Pulmonary artery endothelial cell (primary cell): ENCODE measurements around the gene SELL. TPM values are rescaled to one million over a fixed set of nuclear protein-coding genes. Genes with fewer than 3 reads are reported as not detected.
"Not testable (repeated sequence)": the region's sequence is repeated elsewhere in the genome, so short reads cannot be mapped to it uniquely, and the experiment has no call there.

ENCODE experiments used
- DNase-seq: peaks from one replicate; pipeline ENCODE4 v3.0.0-alpha.2; 2011; ENCODE audit warnings: low read depth, low spot score
- total RNA-seq: library from RNA; depleted of rRNA; stranded (reverse); fragments of >200 nt; gene quantifications from 2 replicates; pipeline ENCODE4 v1.2.3, GENCODE V29; 2014

The SELL gene
- total RNA-seq, 1 donor from 2014 or later = 1.5 TPM

DNA sequence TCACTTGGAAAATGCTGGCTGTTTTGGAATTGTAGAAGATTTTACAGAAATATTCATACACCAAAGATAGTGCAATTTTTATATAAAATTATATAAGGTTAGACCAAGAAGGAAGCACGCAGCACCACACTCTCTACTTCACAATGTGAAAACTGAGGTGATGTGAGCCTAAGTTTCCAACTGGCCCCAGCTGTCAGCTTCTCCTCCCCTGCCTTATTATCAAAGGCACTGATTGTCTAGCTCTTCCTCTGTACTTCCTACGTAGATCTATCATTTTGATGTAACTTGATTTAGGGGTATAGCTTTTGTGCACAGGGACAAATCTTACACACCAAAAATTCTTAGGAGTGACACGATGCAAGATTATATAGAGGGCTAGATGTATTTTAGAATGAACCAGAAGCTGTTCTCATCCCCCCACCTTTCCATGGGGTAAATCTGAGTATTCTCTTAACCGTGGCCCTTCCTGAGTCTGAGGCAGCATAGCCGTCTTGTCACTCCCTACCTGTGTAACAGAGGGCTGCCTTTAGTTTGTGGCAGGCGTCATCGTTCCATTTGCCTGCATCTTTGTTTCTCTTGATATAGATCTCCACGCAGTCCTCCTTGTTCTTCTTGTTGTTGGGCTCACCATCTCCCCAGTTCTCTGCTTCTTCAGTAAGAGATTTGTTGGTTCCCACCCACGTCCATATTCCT lies 3.4 kb downstream of the SELL start:
- no peak for DNase-seq

DNA sequence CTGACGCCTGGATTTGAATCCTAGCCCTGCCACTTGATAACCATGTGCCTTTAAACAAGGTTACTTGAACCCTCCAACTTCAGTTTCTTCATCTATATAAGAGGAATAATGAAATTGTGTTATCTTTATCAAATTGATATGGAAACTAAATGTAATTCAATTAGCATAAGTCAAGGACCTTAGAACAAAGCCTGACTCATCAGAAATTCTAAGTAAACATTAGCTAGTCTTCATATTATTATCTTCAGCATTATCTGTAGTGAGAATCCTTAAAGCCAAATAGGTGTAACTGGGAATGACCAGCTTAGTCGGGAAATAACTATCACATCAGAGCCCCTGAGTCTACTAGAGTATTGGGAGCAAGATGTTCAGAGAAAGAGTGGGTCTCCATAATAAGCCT lies 6.6 kb downstream of the SELL start:
- DNase-seq = no peak

DNA sequence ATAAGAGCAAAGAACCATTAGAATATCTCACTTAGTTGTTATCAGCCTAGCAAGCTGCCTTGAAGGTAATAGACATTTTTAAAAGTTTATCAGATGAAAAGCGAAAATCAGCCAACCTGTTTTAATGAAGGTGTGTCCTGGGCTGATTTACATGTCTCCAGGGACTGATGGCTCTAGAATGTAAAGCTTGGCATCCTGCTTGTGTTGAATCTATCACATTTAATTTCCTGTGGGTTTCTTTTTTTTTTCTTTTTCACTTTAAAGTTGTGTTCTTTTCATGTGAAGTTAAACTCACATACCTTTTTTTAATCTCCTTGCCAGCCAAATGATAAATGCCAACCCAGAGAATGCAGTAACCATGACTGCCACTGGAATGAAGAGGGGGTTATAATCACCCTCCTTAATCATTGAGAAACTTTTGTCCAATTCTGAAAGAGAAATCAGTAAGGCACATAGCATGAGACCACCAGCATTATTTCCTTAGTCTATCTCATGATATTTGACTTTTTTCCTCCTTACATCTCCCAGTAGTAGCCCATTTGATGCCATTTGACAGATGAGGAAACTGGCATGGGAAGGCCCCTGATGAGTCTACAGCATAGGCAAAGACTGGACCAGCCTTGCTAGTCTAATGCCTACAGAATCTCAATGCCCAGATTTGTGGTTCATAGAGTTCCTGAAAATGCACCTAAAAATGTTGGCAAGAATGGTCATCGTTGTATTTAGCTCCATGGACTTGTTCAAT lies 10.0 kb downstream of the SELL start:
- no peak for DNase-seq

DNA sequence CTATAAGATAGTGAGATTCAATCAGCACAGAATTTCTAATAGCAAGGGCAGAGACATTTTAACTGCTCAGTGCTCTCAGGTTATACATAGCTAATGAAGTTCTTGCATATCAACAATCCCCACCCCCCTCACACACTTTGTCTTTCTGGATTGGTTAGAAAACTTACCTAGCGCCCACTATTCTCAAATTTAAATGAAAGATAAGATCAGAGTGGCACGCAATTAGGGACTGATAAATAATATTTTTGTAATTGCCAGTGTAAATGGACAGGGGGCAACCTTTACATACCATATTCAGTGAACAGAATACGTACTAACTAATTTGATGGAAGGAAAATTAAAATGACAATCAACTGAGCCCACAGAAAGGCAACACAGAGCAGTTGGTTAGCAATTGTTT lies 11.7 kb downstream of the SELL start:
- no peak for DNase-seq

DNA sequence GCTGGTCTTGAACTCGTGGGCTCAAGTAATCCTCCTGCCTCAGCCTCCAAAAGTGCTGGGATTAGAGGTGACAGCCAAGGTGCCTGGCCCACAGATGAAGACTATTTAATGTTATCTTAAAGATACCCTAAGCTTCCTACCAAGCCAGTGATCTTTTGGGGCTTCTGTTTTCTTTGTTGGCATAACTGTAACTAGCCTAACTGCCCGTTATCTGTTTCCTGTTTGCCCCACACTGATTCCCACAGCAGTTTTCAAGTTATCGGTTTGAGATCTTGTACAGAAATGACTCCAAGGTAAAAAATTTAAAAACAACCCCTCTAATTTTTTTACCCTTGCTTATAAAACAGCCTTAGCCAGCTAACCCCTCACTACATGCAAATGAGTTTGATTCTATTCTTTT lies 12.4 kb downstream of the SELL start:
- no peak for DNase-seq

DNA sequence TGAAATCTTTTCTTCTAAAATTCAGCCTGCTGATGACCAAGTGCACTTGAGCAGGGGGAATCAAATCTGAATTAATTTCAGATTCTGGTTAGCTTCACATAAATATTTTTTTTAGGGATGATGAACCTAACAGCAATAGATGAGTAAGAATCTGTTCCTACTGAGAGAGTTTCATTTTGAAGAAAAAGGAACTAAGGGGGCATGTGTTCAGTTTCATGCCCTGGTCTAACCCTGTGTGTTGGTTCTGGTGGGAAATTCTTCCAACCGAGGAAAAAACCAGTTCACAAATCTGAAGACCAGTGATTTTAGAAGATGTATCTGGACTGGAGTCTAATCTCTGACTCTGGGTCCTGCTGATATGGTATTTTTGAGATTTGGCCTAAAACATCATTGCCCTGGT lies 13.7 kb downstream of the SELL start:
- no peak for DNase-seq

DNA sequence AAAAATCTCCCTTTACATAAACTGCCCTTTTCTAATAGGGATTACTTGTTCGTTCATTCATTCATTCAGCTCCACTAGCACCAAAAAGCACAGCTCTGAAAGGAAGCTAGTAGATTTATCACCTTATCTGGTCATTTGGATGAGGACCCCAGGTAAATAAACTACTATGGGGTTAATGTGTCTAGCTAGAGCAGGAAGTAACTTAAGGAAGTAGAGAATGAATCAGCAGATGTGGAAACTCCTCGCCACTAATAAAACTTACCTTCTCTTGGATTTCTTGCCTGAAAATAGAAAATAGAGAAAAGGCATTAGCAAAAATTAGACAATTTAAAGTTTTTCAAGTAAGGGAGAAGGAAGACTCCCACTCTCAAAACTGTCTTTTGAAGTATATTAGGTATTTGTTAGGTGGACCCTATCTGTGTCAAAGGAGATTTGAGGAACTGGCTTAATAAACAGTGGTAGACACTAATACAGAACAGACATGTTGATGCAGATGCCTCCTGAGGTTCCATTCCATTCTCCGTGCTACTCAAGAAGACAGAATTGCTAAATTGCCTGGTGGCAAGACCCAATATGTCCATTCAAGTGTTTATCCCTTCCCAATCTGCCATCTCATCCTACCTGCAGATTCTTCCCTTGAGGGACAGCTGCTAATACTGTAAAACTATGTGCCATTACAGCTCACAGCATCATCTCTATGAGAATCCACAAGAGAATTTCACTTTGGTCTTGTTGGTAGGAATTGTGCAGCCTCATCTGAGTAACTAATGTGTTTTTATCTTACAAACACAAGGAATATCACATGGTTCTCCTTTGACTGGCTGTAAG lies 14.9 kb downstream of the SELL start:
- no peak for DNase-seq

DNA sequence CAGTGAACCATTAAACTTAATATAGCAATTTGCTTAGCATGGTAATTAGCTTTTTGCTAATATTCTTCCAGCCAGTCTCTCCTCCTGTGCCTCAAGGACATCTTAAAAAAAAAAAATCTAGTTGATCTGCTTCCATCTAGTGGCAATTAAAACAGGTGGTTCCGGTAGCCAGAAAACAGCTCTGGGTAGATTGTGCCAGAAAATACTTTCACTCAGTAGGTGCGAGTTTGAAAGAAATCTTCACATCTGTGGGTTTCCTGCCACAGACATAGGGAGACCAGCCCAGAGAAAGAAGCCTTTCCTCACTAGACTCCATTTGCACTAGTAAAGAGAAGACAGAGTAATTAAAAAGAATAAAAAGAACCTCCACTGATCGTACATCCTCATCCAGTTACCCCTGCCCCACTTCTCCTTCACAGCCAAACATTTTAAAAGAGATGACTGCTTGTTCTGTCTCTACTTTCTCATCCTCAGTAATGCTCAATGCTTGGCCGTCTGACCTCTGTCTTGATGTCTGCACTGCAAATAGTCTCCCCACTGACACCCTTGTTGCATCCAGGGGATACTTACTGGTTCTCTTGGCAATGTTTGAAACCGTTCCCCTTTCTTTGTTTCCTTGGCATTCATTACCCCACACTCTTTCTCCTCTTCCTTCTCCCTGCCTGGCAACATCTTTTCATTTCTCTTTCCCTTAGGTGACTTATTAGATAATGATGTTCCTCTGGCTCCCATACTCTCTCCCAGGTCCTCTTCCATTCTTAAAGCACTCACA lies 16.9 kb downstream of the SELL start:
- DNase-seq = no peak

DNA sequence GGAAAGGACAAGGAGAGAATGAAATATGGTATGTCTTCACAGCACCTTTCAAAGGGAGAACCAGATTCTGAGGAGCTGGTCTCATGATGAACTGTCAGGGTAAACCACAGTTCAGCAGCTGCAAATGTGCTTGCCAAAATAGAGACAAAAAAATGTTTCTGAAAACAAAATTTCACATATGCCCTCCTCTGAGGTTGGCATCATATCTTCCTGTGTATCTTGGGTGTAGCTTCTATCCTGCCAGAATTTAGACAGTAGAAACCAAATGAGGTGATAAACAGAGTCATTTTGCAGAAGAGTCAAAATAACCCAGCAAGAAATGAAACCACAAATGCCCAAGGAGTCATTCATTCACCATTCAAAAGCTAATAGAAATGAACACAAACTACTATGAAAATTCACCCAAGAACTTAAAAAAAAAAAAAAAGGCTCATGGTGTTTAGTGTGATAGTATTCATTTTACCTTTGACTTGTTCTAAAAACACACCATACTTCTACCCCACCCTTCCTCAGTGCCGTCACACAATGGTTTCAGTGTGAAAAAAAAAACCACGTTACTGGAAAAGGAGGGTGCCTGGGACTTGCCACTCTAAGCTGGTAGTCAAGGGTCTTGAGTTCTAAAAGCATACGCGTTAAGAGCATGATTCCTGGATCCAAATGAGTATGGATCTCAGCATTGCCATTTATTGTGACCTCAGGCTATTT lies 18.5 kb downstream of the SELL start:
- no peak for DNase-seq

DNA sequence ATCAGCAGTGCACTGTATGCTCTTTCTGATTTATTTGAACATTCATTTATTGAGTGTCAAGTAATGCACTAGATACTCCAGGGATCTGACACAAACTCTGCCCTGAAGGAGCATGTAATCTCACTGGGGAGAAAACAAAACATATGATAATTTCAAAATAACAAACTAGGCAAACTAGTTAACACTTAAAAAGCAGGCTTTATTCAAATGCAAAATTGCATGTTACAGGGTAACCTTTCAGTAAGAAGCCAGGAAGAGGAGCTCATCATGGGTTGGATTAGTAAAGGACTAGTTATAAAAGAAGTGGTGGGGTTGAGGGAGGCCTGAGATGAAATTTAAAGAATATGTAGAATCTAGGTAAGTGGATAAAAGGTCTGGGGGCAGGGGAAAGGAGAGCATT lies 20.9 kb downstream of the SELL start:
- no peak for DNase-seq

DNA sequence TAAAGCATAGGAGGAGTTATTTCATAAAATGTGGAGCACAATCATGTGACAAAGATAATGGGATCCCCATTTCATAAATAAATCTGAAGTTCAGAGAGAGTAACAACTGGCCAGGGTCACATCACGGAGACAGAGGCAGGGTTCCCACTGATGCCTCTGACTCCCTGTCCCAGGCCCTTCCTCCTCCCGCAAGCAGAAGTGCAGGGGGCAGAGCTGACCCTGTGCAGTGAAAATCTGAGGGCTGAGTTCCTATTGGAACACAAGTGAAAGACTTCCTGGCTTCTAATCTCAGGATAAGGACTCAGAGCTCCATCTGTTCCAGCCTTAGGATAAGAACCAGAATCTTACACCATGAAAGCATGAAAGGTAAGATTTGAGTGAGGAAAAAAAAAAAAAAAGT lies 22.0 kb downstream of the SELL start:
- no peak for DNase-seq

DNA sequence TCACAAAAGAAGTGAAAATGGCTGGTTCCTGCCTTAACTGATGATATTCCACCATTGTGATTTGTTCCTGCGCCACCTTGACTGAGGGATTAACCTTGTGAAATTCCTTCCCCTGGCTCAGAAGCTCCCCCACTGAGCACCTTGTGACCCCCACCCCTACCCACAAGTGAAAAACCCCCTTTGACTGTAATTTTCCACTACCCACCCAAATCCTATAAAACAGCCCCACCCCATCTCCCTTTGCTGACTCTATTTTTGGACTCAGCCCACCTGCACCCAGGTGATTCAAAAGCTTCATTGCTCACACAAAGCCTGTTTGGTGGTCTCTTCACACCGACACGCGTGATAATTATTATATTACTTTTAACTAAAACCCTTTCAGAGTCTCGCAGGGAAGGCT lies 23.0 kb downstream of the SELL start:
- not testable (repeated sequence) for DNase-seq

DNA sequence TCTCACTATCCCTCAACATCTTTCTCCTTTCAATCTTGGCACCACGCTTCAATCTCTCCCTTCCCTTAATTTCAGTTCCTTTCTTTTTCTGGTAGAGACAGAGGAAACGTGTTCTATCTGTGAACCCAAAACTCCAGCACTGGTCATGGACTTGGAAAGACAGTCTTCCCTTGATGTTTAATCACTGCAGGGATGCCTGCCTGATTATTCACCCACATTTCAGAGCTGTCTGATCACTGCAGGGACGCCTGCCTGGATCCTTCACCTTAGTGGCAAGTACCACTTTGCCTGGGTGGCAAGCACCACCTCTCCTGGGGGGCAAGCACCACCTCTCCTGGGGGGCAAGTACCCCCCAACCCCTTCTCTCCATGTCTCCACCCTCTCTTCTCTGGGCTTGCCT lies 27.8 kb downstream of the SELL start:
- DNase-seq = no peak

DNA sequence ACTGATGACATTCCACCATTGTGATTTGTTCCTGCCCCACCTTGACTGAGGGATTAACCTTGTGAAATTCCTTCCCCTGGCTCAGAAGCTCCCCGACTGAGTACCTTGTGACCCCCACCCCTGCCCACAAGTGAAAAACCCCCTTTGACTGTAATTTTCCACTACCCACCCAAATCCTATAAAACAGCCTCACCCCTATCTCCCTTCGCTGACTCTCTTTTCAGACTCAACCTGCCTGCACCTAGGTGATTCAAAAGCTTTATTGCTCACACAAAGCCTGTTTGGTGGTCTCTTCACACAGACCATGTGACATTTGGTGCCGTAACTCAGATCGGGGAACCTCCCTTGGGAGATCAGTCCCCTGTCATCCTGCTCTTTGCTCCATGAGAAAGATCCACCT lies 28.3 kb downstream of the SELL start:
- DNase-seq = not testable (repeated sequence)

DNA sequence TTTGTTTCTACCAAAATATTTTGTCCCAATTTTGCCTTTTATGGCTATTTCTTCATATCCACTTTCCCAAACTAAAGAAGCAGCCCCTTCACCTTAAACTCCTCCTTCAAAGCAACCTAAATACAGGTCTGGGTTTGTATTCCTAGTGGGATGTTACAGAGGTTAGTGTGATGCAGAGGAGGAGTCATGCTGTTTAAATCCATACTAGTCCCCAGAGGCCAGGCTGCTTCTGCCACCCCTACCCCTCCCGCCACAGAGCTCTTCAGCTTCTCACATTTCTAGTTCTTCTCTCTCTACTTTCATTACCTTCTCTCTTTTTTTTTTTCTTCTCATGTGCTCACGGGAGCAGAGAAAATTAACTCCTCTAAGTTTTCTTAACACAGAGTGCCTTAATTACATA lies 29.3 kb downstream of the SELL start:
- DNase-seq = no peak

DNA sequence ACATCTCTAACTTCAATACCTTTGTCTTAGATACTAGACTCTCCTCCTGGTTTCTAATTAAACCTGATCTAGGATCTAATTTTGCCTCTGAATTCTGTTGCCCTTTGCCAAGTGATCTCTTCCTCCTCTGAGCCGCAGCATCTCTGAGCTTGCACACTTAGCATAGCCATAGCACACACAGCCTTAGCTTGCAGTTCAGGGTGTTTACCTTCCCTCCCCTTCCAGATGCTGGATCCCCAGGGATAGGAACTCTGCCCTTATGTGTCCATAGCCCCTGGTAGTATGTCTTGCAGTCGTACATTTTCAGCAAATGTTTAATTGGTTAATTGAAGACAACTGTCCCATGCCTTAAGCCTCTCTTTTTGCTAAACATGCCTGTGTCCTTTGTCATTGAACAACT lies 30.3 kb downstream of the SELL start:
- no peak for DNase-seq

DNA sequence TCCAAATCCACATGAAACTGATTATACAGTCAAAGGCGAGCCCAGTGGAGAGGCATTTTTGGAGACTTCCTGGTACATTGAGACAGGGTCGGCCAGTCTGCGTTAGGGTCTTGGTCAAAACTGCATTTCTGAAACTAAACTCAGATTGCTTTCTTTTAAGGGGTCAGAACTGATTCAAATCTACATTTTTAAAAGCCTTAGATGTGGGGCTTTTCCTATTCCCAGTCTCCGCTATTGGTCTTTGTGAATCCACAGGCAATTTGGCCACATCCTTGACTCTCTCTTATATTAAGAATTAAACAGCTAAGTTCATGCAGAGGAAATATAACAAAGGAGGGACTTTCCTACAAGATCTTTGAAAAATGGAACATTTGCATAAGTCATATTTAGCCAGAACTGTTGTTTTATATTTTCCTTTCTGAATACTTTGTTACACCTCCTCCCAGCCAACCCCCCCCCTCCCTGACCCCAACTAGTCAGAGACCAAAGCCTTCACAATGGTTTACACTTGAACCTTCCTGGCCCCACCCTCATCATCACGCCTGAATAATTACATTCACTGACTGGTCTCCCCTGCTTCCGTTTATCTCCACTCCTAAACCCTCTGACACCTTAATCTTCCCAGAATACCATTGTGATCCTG lies 30.9 kb downstream of the SELL start:
- no peak for DNase-seq

DNA sequence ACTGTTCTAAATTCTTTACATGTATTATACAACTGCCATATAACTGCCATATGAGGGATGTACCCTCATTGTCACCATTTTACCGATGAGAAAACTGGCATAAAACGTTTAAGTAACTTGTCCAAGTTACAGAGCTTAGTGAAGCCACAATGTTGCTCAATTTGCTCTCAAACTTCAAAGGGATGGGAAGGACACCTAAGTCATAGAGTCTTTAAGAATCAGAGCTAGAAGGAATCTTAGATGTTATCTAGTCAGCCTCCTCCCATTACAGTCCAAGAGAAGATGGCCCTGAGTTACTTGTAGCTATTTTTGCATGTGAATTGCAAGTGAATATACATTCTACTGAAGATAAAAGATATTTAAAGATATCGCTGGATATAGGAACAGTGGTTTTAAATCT lies 31.7 kb downstream of the SELL start:
- DNase-seq = no peak

DNA sequence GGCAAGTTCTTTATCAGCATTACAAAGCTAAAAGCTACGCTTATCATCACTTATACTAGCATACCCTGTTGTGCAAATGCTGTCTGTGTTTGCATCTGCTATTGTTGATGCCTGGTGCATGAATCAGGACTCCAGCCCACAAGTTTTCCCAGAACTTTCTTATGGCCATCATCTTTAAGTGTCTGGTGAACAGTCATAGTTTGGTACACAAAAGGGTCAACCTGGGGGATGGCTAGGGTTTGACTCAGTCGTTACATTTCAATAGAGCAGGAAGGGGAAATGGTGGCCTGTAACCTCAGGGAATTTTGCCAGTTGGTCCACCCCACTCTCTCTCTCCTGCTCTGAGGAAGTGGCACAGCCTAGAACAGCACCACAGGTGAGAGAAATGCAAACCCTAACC lies 35.4 kb downstream of the SELL start:
- peak; percentile 95 for DNase-seq

DNA sequence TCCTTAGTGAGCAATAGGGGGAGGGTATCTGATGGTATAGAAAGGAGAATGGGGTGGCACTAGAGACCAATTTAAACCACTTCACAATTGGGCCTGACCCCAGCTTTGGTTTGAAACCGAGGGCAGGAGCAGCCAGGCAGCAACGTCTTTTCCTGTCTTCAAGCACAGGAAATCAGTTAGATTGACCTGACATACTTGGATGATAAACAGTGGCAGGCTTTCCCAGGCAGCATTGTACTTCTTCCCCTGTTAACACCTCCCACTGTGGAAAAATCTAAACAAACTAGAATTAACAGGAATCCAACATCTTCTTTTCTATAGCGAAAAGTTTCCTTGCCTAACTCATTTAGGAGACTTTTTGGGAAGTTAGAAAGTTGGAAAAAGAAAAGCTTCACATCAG lies 40.6 kb downstream of the SELL start:
- peak; percentile 88 for DNase-seq

DNA sequence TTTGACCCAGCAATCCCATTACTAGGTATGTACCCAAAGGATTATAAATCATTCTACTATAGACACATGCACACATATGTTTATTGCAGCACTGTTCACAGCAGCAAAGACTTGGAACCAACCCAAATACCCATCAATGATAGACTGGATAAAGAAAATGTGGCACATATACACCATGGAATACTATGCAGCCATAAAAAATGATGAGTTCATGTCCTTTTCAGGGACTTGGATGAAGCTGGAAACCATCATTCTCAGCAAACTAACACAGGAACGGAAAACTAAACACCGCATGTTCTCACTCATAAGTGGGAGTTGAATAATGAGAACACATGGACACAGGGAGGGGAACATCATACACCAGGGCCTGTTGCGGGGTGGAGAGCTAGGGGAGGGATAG lies 41.2 kb downstream of the SELL start:
- DNase-seq = not testable (repeated sequence)
